Activated CD4-positive, alpha-beta T cell treated with anti-CD3 and anti-CD28 coated beads, Interleukin-2, amount 10 ng/mL, durations not matched to agents 24 days and 14 days (primary cell): Measurements from ENCODE around the gene RUFY1. TPM values are rescaled to one million over a fixed set of nuclear protein-coding genes. Genes with fewer than 3 reads are reported as not detected.

Experiments
- DNase-seq: peaks from one replicate; pipeline ENCODE4 v3.0.0; 2022
- H3K27ac Mint-ChIP-seq: one replicate; pipeline ENCODE4 v1.8.0; 2022; ENCODE audit warnings: mild to moderate bottlenecking, mixed read lengths
- H3K27me3 Mint-ChIP-seq: one replicate; pipeline ENCODE4 v1.8.0; 2022; ENCODE audit warnings: mixed read lengths
- H3K36me3 Mint-ChIP-seq: one replicate; pipeline ENCODE4 v1.8.0; 2022; ENCODE audit warnings: low read depth, mild to moderate bottlenecking, mixed read lengths
- H3K4me1 Mint-ChIP-seq: one replicate; pipeline ENCODE4 v1.8.0; 2021; ENCODE audit warnings: mixed read lengths
- H3K4me3 Mint-ChIP-seq: one replicate; pipeline ENCODE4 v1.8.0; 2022; ENCODE audit warnings: mild to moderate bottlenecking, moderate library complexity, mixed read lengths
- H3K9me3 Mint-ChIP-seq: one replicate; pipeline ENCODE4 v1.8.0; 2021; ENCODE audit warnings: mixed read lengths
- intact Hi-C: fragments of 100-400 bp; cut with micrococcal nuclease; formaldehyde crosslinking; loops from one replicate; pipeline ENCODE4 v1.15.1; 2023
- total RNA-seq: library from RNA; stranded (reverse); gene quantifications from 2 replicates; pipeline ENCODE4 v1.2.3, GENCODE V29; 2022

The RUFY1 gene
- total RNA-seq, 1 donor from 2014 or later: 38.8 TPM

DNA sequence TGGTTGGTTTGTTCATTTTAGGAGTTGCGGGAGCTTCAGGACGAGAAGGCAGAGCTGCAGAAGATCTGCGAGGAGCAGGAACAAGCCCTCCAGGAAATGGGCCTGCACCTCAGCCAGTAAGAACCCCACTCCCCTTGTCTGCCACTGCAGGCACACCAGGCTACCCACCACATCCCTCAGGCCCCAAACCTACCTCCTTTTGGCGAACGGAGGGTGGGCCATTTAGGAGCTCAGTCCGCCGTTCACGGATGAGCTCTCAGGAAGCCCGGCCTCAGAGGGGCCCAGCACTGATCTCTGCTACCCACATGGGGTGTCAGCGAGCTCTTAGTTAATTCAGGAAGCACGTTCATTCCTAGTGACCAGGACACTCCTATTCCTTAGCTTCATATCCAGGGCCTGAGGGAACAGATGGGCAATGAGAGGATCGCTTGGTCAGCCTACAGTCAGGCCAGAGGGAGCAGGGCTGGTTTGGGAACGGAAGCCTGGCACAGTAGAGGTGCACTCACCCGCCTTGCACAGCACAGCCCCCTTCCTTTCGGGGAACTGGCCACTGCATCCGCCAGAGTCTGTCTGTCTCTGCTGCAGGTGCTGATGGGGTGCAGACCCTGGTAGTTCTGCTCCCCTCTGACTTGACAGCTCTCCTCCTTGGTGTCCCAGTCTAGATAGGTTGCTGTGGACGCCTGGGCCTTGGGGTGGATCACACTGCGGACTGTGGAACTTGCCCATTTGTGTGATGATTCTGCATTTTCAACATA lies 51.7 kb downstream of the RUFY1 start:
- H3K36me3 Mint-ChIP-seq: peaks cover 35% of the 10 kb centered on the region
- no peaks in the 10 kb centered on the region for H3K27me3 Mint-ChIP-seq
- no peak for DNase-seq
- intact Hi-C loops: no loop called here
- no peak overlapping the region for H3K4me3 Mint-ChIP-seq
- H3K27ac Mint-ChIP-seq: no peak overlapping the region
- no peaks in the 10 kb centered on the region for H3K4me1 Mint-ChIP-seq
- no peaks in the 10 kb centered on the region for H3K9me3 Mint-ChIP-seq

- Mint-ChIP-seq H3K27me3 (no peaks in the 10 kb centered on the region), H3K36me3 (peaks cover 37% of the 10 kb centered on the region), H3K9me3 (no peaks in the 10 kb centered on the region), H3K4me1 (peaks cover 7% of the 10 kb centered on the region), H3K27ac (no peak overlapping the region), H3K4me3 (no peak overlapping the region)
- intact Hi-C loops: no loop called here
- DNase-seq: no peak
These were observed 53.0 kb downstream of the RUFY1 start for GRCh38 chr5:179603308-179603707.

DNA sequence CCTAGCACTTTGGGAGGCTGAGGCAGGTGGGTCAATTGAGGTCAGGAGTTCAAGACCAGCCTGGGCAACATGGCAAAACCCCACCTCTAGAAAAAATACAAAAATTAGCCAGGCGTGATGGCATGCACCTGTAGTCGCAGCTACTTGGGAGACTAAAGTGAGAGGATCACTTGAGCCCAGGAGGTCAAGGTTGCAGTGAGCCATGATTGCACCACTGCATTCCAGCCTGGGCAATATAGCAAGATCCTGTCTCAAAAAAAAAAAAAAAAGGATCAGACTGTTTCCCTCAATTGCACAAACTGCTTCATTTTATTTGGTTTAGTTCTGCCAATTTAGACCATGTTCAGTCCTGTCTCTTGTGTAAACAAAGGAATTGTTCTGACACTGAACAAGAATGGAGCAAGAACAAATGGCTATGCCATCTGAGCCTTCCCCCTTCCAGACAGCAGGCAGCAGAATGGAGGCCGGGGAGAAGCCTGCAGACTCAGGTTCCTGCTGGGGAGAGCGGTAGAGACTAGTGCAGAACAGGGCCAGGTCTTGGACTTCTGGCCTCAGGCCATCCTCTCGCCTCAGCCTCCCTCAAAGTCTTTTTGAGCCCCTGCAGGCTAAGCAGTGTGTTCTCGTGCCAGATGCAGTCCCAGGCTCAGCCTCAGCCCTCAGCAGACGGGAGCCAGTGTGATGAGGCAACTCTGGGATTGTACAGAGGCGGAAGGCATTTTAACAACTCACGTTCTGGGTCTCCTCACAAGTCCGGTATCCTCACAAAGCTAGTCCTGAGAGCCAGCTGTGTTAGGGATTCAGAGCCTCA lies 54.9 kb downstream of the RUFY1 start:
- H3K4me1 Mint-ChIP-seq: peaks cover 22% of the 10 kb centered on the region
- no peaks in the 10 kb centered on the region for H3K9me3 Mint-ChIP-seq
- H3K36me3 Mint-ChIP-seq: peaks cover 42% of the 10 kb centered on the region

GRCh38 chr5:179606071-179606909 lies 55.9 kb downstream of the RUFY1 start:
- Mint-ChIP-seq H3K9me3 (no peaks in the 10 kb centered on the region), H3K4me3 (no peak overlapping the region), H3K36me3 (peaks cover 50% of the 10 kb centered on the region), H3K27ac (no peak overlapping the region), H3K27me3 (no peaks in the 10 kb centered on the region), H3K4me1 (peaks cover 28% of the 10 kb centered on the region)
- intact Hi-C loops: loop anchor here (5.0 kb wide), 1 partner anchor 34 kb away; no protein-coding TSS in a partner anchor
- DNase-seq: no peak

More for the DNA sequence above, 54.9 kb downstream of the RUFY1 start:
- no peak overlapping the region for H3K27ac Mint-ChIP-seq
- no peaks in the 10 kb centered on the region for H3K27me3 Mint-ChIP-seq
- DNase-seq: no peak
- no peak overlapping the region for H3K4me3 Mint-ChIP-seq
- intact Hi-C loops: loop anchor here (5.0 kb wide), 1 partner anchor 33 kb away; no protein-coding TSS in a partner anchor

DNA sequence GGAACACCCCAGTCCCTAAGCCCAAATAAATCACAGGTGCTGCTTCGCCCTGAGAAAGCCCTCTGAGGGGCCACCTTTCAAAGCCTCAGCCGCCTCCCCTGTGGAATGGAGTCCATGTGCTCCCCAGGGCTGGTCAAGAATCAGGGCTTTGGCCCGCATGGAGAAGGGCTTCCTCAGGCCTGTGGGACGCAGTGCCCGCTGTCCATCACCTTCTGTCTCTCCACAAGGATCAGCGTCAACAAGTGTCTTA lies 56.5 kb downstream of the RUFY1 start:
- intact Hi-C loops: loop anchor here (5.0 kb wide), 1 partner anchor 35 kb away; no protein-coding TSS in a partner anchor
- H3K9me3 Mint-ChIP-seq: no peaks in the 10 kb centered on the region
- no peak overlapping the region for H3K4me3 Mint-ChIP-seq
- no peak overlapping the region for H3K27ac Mint-ChIP-seq
- DNase-seq: no peak
- peaks cover 54% of the 10 kb centered on the region for H3K36me3 Mint-ChIP-seq
- peaks cover 31% of the 10 kb centered on the region for H3K4me1 Mint-ChIP-seq
- no peaks in the 10 kb centered on the region for H3K27me3 Mint-ChIP-seq

GRCh38 chr5:179607160-179607931 lies 57.0 kb downstream of the RUFY1 start:
- H3K9me3 Mint-ChIP-seq: no peaks in the 10 kb centered on the region
- peaks cover 53% of the 10 kb centered on the region for H3K36me3 Mint-ChIP-seq
- H3K27me3 Mint-ChIP-seq: no peaks in the 10 kb centered on the region
- intact Hi-C loops: loop anchor here (5.0 kb wide), 1 partner anchor 35 kb away; no protein-coding TSS in a partner anchor
- no peak for DNase-seq
- no peak overlapping the region for H3K4me3 Mint-ChIP-seq
- peak overlapping the region; percentile 77 for H3K27ac Mint-ChIP-seq
- H3K4me1 Mint-ChIP-seq: peaks cover 33% of the 10 kb centered on the region

- H3K4me1 Mint-ChIP-seq: peaks cover 39% of the 10 kb centered on the region
- intact Hi-C loops: loop anchor here (5.0 kb wide), 1 partner anchor 36 kb away; no protein-coding TSS in a partner anchor
- peaks cover 57% of the 10 kb centered on the region for H3K36me3 Mint-ChIP-seq
- DNase-seq: peak; percentile 91
- peak overlapping the region; percentile 30 for H3K4me3 Mint-ChIP-seq
- peak overlapping the region; percentile 77 for H3K27ac Mint-ChIP-seq
- no peaks in the 10 kb centered on the region for H3K27me3 Mint-ChIP-seq
- H3K9me3 Mint-ChIP-seq: no peaks in the 10 kb centered on the region
These were observed 57.8 kb downstream of the RUFY1 start for GRCh38 chr5:179608131-179608581.

DNA sequence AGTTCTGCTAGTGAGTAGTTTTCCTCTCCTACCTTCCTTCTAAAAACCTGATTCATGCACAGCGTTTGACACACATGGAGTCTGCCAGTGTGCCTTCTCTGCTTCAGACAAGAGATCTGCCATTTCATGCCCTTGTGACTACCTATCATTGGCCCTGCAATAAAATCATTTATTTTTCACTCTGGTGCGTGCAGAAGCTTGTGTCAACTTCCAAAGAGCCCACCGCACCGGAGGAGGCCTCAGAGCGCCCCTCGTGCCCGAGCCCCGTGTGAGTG lies 59.4 kb downstream of the RUFY1 start:
- Mint-ChIP-seq H3K4me3 (peak overlapping the region; percentile 28), H3K4me1 (peaks cover 43% of the 10 kb centered on the region), H3K27me3 (no peaks in the 10 kb centered on the region), H3K9me3 (no peaks in the 10 kb centered on the region), H3K27ac (peak overlapping the region; percentile 59), H3K36me3 (peaks cover 65% of the 10 kb centered on the region)
- no peak for DNase-seq
- intact Hi-C loops: loop anchor here (5.0 kb wide), 1 partner anchor 37 kb away; no protein-coding TSS in a partner anchor

GRCh38 chr5:179610109-179610902 lies 60.0 kb downstream of the RUFY1 start:
- Mint-ChIP-seq H3K36me3 (peaks cover 67% of the 10 kb centered on the region), H3K4me1 (peaks cover 44% of the 10 kb centered on the region), H3K4me3 (peak overlapping the region; percentile 28), H3K27me3 (no peaks in the 10 kb centered on the region), H3K27ac (peak overlapping the region; percentile 59), H3K9me3 (no peaks in the 10 kb centered on the region)
- no peak for DNase-seq
- intact Hi-C loops: no loop called here

DNA sequence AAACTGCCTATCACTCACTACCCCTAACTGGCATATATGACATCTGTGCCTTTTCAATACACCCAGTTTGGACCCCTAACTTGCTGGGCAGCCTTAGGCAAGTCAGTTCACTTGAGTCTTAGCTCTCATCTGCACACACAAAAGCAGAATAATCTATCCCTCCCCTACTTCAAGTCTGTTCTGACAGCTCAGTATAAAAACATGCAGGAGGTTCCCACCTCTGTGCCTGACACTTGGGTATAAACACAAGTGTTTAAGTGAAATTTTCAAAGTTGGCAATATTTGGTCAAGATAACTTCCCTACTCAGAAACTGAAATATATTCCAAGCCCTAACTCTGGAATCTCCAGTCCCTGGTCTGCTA lies 60.5 kb downstream of the RUFY1 start:
- no peak for DNase-seq
- H3K27me3 Mint-ChIP-seq: no peaks in the 10 kb centered on the region
- intact Hi-C loops: no loop called here
- H3K9me3 Mint-ChIP-seq: no peaks in the 10 kb centered on the region
- H3K4me1 Mint-ChIP-seq: peaks cover 48% of the 10 kb centered on the region
- peak overlapping the region; percentile 18 for H3K27ac Mint-ChIP-seq
- H3K4me3 Mint-ChIP-seq: no peak overlapping the region
- peaks cover 66% of the 10 kb centered on the region for H3K36me3 Mint-ChIP-seq

- Mint-ChIP-seq H3K27me3 (no peaks in the 10 kb centered on the region), H3K36me3 (peaks cover 84% of the 10 kb centered on the region), H3K27ac (peak overlapping the region; percentile 32), H3K4me1 (peaks cover 60% of the 10 kb centered on the region), H3K4me3 (peak overlapping the region; percentile 14), H3K9me3 (no peaks in the 10 kb centered on the region)
- DNase-seq: no peak
- intact Hi-C loops: no loop called here
These were observed 62.5 kb downstream of the RUFY1 start for GRCh38 chr5:179612577-179613459.
